NCI-H2196 (cell line): ENCODE results near the gene UBE3D.
"Not testable (repeated sequence)": the region's sequence is repeated elsewhere in the genome, so short reads cannot be mapped to it uniquely, and the experiment has no call there.

Experiments
- DNase-seq: peaks from one replicate; lab custom pipeline; 2025; ENCODE audit not compliant: unreplicated experiment; lab: John Stamatoyannopoulos, UW

Gene UBE3D

DNA sequence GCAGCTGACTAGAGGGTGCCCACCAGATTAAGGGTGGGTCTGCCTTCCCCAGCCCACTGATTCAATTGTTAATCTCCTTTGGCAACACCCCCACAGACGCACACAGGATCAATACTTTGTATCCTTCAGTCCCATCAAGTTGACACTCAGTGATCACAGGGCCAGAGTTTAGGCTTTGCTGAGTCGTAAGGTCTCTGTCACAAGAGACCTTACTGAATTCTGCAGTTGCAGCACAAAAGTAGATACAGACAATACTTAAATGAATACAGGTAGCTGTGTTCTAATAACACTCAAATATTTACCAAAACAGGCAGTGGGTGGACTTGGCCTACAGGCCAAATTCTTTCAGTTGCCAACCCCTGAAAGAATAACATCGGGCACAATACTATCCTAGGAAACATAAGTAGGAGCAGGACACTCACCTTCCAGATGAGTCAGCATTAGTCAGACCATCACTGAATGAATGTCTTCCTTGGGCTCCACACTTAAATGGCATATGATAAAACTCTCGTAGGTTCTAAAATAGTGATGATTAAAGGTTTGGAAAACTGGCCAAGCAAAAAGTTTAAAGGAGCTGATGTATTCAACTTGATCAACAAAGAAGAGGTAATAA is 190.0 kb downstream of the UBE3D start:
- no peak for DNase-seq

DNA sequence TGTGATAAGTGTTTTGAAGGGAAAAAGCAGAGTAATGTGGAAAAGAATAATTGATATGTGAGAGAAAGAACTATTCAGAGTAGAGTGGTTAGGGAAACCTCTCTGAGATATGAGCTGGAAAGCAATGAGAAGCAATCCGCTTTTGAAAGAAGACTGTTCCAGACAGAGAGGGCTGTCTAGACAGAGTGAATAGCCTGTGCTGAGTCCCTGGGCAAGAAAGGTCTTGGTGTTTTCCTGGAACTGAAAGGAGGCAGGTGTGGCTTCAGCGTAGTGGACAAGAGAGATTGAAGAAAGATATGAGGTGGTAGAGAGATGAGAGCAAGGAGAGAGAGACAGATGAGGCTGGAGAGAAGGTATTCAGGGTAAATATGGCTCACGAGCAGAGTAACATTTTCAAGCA is 190.8 kb downstream of the UBE3D start:
- no peak for DNase-seq

DNA sequence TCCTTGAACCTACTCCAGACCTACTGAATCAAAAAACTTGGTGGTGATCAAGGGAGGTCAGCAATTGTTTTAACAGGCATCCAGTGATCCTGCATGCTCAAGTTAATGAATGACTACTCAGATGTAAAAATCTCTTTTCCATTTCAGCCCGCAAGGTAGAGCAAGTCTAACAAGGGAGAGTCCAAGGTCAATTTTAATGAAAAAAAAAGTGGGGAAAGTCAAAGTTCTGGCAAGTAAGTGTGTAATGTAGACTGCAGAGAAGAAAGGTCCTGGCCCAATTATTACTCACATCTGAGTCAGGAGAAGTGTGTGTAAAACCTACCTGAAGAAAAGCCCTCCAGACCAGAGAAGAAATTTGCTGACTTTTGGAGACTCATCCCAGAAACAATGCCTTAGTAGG is 193.5 kb downstream of the UBE3D start:
- no peak for DNase-seq

DNA sequence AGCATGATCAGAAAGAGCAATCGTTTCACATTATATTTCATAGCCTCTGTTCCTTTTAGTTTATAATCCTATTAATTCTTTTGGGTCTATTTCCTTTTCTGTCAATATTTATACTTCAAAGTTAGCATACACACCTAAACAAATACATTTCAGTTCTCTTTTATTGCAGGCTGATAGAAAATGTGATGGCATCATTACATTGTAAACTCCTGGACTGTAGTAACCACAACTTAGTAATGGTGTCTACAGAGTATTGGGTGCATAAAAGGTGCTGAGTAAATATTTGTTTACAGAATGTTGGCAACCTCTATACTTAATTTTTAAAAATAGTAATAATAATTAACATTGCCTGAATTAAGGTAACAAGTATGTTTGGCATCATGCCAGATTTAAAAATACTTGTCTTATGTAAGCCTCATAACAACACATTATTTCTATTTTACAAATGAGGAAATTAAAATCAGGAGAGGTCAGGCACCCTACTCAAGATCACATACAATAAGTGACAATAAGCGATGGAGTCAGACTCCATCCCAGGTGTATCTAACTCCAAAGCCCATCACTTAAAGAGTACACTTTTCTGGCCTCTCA is 195.0 kb downstream of the UBE3D start:
- no peak for DNase-seq

DNA sequence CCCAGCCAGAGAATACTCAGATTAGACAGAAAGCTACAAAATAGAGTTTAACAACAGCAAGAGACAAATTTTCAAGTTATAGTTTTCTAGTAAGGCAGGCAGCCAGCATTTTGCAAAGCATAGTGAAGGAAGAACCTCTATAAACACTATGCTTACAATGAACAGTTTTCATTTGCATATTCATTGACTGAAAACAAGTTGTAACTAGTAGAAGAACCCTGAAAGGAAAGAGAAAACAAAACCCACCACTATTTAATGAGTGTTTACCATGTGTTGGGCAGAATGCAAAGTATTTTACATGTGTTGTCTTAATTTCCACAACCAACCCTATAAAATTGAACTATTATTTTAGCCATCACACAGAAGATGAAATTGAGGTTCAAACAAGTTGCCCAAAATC is 196.1 kb downstream of the UBE3D start:
- no peak for DNase-seq

DNA sequence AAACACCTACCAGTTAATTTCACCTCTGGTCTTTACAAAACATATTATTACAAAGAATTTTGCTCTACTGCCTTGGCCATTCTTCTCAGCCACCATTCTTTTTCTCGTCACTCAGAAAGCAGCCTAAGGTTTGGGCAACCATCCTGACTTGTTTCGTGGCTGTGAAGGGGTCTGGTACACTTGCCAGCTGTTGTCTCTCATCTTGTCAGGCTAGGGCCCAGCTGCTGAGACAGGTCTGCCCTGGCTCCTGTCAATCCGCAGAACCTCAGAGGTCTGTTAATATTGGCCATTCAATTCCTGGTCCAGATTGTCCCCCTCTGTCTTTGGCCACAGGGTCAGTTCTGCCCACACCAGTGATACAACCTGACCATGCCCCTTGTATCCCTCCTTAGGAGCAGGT is 197.7 kb downstream of the UBE3D start:
- no peak for DNase-seq

DNA sequence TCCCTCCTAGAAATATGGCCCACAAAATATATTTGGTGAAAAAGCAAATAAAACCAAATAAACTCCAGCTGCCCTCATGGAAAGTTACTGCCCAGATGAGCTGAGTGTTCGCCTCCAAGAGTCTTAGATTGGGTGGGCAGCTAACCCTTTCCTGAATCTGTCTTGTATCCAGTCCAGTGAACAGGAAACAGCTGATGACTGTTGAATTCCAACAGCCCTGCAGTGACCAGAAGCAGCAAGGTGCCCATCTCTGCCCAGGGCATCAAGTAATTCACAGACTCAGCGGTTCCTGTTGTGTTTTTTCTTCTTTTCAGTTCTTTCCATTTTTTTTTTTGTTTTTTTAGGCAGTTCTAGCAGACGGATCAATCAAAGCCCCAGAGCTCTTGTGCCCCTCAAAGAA is 199.2 kb downstream of the UBE3D start:
- DNase-seq = no peak

DNA sequence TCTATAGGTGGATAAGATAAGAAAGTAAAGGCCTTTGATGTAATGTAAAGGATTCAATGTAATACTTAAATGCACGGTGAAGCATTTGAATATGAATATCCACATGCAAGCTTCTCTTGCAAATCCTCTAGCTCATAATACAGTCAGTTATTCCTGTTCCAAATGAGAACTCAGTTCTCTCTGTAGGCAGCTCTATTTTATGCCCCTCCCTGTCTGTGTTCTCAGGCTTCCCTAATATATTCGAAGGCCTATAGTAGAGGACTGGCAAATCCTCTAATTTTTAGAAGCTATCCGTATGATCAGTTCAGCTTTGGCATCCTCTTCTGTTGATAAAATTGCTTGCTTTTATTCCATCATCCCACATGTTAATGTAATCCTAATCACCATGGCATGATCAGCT is 200.2 kb downstream of the UBE3D start:
- no peak for DNase-seq

DNA sequence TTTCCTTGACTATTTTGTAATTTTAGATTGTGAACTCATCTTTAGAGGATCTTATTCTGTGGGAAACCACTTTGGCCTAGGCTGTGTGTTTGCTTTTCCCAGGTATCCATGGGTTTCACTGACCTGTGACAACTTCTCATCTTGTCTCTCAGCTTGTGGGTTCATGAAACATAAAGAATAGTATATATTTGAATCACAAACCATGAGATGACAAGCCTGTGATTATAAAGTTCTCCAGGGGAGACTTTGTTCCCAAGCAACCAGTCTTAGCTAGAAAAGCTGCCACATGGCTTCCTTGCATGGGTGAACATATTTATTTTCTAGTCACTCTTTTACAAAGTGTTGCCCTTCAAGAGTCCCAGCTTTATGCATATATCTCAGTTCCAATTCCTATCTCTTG is 201.9 kb downstream of the UBE3D start:
- no peak for DNase-seq

DNA sequence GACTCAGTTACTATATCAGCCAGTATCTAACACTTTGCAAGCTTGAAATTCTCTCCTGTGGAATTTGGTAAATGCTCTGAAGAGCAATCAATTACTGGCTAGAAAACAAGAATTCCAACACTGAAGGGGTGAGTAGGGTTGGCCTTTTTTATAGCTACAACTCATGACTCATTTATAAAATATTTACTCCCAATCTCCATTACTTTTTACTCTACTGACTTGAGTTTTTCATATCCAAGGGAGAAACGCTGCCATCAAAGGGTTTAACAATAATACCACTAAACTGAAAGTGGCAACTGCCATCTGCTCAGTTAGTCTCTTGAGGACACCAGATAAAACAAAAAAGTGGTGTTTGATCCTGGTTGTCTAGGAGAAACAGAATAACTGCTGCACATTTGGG is 203.1 kb downstream of the UBE3D start:
- no peak for DNase-seq

DNA sequence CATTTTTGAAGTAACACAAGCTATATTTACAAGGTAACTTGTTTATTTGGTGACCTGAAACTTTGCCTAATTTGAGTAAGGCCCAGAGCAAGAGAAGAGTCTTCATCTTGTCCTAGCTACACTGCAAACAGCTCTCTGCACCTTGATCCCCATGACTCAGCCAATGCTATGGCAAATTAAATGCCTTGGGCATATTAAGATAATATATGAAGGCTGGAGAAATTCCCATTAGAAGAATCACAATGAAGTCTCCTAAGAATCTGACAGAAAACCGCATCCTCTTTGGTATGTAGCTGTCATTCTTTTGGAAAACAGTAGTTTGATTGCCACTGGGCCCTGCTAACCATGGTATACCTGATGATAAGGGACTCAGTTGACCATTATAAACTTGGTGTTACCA is 204.5 kb downstream of the UBE3D start:
- DNase-seq = no peak

DNA sequence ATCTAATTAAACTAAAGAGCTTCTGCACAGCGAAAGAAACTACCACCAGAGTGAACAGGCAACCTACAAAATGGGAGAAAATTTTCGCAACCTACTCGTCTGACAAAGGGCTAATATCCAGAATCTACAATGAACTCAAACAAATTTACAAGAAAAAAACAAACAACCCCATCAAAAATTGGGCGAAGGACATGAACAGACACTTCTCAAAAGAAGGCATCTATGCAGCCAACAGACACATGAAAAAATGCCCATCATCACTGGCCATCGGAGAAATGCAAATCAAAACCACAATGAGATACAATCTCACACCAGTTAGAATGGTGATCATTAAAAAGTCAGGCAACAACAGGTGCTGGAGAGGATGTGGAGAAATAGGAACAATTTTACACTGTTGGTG is 209.6 kb downstream of the UBE3D start:
- not testable (repeated sequence) for DNase-seq

DNA sequence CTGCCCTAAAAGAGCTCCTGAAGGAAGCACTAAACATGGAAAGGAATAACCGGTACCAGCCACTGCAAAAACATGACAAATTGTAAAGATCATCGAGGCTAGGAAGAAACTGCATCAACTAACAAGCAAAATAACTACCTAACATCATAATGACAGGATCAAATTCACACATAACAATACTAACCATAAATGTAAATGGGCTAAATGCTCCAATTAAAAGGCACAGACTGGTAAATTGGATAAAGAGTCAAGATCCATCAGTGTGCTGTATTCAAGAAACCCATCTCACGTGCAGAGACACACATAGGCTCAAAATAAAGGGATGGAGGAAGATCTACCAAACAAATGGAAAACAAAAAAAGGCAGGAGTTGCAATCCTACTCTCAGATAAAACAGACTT is 212.7 kb downstream of the UBE3D start:
- not testable (repeated sequence) for DNase-seq

DNA sequence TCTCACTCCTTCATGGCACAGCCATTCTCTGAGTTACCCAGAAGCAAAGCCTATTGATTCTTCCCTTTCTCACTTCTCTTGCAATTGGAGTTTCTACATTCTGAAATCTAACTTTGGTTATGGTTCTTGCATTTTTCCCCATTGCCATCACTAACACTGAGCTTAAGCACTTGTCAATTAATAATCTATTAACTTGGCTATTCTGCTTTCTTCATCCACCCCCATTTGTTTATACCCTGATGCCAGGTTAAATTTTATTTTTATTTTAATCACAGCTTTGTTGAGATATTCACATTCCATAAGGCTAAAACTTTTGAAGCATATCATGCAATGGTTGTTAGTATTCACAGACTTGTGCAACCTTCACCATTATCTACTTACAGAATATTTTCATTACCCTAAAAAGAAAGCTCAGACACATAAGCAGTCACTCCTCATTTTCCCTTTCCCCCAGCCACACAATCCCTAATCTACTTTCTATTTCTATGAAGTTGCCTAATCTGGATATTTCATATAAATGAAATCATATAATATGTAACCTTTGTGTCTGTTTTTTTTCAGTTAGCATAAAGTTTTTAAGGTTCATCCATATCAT is 222.3 kb downstream of the UBE3D start:
- DNase-seq = no peak

DNA sequence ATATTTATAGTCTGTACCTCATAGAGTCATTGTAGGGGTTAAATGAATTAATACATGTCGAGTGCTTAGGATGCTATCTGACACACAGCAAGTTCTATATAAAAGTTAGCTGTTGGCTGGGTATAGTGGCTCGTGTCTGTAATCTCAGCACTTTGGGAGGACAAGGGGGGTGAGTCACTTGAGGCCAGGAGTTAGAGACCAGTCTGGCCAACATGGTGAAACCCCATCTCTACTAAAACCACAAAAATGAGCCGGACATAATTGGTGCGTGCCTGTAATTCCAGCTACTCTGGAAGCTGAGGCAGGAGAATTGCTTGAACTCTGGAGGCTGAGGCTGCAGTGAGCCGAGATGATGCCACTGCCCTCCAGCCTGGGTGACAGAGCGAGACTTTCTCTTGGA is 222.9 kb downstream of the UBE3D start:
- no peak for DNase-seq
